GM21717 (cell line): ENCODE measurements around the gene PAK2.
"Not testable (repeated sequence)": the region's sequence is repeated elsewhere in the genome, so short reads cannot be mapped to it uniquely, and the experiment has no call there.

Experiments used
- ATAC-seq: cut with Tn5 transposase; IDR thresholded peaks from one replicate; pipeline ENCODE4 v1.9.1; 2021; ENCODE audit warnings: mild to moderate bottlenecking, moderate library complexity; ENCODE audit not compliant: unreplicated experiment

PAK2 gene

GRCh38 chr3:196778755-196779154, 39.1 kb downstream of the PAK2 start:
- ATAC-seq: no peak

GRCh38 chr3:196782511-196782910, 42.9 kb downstream of the PAK2 start:
- no peak for ATAC-seq

GRCh38 chr3:196788528-196788927, 48.9 kb downstream of the PAK2 start:
- ATAC-seq: no peak

- no peak for ATAC-seq
Observed at GRCh38 chr3:196789885-196790359, 50.3 kb downstream of the PAK2 start.

GRCh38 chr3:196790636-196791035, 51.0 kb downstream of the PAK2 start:
- ATAC-seq: no peak

GRCh38 chr3:196792771-196793170, 53.1 kb downstream of the PAK2 start:
- ATAC-seq: no peak

- no peak for ATAC-seq
Observed at GRCh38 chr3:196793246-196793645, 53.6 kb downstream of the PAK2 start.

- ATAC-seq: no peak
Observed at GRCh38 chr3:196794467-196794866, 54.8 kb downstream of the PAK2 start.

- no peak for ATAC-seq
Observed at GRCh38 chr3:196796317-196796716, 56.7 kb downstream of the PAK2 start.

- ATAC-seq: no peak
Observed at GRCh38 chr3:196800742-196801434, 61.2 kb downstream of the PAK2 start.

- ATAC-seq: no peak
Observed at GRCh38 chr3:196803891-196804468, 64.3 kb downstream of the PAK2 start.

- ATAC-seq: no peak
Observed at GRCh38 chr3:196804773-196805172, 65.1 kb downstream of the PAK2 start.

GRCh38 chr3:196810963-196811581, 71.4 kb downstream of the PAK2 start:
- ATAC-seq: no peak

GRCh38 chr3:196812853-196813252, 73.2 kb downstream of the PAK2 start:
- no peak for ATAC-seq

- ATAC-seq: no peak
Observed at GRCh38 chr3:196813903-196814302, 74.2 kb downstream of the PAK2 start.

- no peak for ATAC-seq
Observed at GRCh38 chr3:196821806-196822355, 82.2 kb downstream of the PAK2 start.

- ATAC-seq: not testable (repeated sequence)
Observed at GRCh38 chr3:196829651-196830050, 90.0 kb downstream of the PAK2 start.

GRCh38 chr3:196835086-196835485, 95.4 kb downstream of the PAK2 start:
- ATAC-seq: no peak

GRCh38 chr3:196836626-196837025, 97.0 kb downstream of the PAK2 start:
- not testable (repeated sequence) for ATAC-seq

GRCh38 chr3:196837819-196838420, 98.3 kb downstream of the PAK2 start:
- no peak for ATAC-seq

GRCh38 chr3:196839351-196839750, 99.7 kb downstream of the PAK2 start:
- not testable (repeated sequence) for ATAC-seq
